NB4 (cell line): ENCODE data around the gene SLC4A2.
A peak's percentile ranks its signal among the peaks of the same experiment; 100 is the strongest.

Experiments used
- DNase-seq: peaks from one replicate; pipeline ENCODE4 v3.0.0; 2010; ENCODE audit warnings: low read depth
- H3K4me3 ChIP-seq: one replicate; pipeline ENCODE4 v1.5.1; 2011; ENCODE audit warnings: mild to moderate bottlenecking, low read depth, low read length, moderate library complexity
- MYC ChIP-seq: IDR thresholded peaks from 2 replicates; pipeline ENCODE4 v1.6.1; 2011; ENCODE audit warnings: low read depth, low read length
- POLR2A ChIP-seq: IDR thresholded peaks from 2 replicates; pipeline ENCODE4 v1.6.1; 2011; ENCODE audit warnings: mild to moderate bottlenecking; ENCODE audit not compliant: insufficient read length; ENCODE audit errors: extremely low read depth
- TF ChIP-seq, protein P1 (sequence below): IDR thresholded peaks from one replicate; pipeline ENCODE4 v1.5.1; 2012; ENCODE audit warnings: low read depth, low read length
- TF ChIP-seq, protein P2 (sequence below): IDR thresholded peaks from 2 replicates; pipeline ENCODE4 v1.6.1; 2011; ENCODE audit warnings: low read depth, low read length

SLC4A2 gene

DNA sequence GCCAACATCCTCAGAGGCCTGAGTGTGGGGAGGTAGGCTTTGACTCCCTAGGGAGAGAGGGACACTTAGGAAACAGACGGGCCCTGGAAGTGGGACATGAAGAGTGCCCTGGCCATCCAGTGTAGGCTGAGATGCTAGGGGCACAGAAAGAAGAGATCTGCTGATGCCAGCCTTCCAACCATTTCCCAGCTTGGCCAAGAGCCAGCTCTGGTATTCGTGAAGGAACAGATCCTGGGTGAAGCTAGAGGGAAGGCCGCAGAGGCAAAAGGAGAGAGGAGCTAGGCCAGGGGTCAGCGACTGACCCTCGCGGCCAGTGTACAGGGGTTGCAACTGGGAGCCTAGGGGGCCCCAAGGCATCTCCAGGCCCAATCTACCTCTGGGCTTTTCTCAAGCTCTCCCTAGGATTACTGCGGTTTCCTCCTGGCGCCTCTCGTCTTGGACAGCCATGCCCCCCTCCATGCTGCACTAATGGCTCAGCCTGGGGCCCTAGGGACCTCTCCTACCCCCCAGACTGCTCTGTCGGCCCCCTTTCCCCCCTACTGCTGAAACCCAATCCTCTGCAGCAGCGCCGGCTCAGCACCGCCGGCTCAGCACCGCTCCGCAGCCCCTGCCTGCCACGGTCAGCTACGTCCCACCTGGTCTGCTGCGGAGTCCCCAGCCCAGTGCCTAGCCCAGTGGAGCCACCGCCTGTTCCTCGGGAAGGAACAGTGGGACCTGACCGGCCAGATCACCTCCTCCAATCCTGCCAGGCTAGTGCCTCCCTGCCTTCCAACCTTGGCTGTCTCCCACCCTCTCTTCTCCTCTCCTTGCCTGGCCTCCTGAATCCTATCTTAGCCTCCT lies 11.2 kb upstream of the SLC4A2 start, which contains the start of gene ASIC3:
ASIC3 (plus strand) TSS at position 556 of the 840 bp plus-strand sequence. CDS start 355 bp downstream, outside the sequence.
- no peak for DNase-seq
- TF ChIP-seq, protein P1, sequence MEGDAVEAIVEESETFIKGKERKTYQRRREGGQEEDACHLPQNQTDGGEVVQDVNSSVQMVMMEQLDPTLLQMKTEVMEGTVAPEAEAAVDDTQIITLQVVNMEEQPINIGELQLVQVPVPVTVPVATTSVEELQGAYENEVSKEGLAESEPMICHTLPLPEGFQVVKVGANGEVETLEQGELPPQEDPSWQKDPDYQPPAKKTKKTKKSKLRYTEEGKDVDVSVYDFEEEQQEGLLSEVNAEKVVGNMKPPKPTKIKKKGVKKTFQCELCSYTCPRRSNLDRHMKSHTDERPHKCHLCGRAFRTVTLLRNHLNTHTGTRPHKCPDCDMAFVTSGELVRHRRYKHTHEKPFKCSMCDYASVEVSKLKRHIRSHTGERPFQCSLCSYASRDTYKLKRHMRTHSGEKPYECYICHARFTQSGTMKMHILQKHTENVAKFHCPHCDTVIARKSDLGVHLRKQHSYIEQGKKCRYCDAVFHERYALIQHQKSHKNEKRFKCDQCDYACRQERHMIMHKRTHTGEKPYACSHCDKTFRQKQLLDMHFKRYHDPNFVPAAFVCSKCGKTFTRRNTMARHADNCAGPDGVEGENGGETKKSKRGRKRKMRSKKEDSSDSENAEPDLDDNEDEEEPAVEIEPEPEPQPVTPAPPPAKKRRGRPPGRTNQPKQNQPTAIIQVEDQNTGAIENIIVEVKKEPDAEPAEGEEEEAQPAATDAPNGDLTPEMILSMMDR, result no peak
- TF ChIP-seq MYC, result no peak
- no peak for TF ChIP-seq POLR2A
- TF ChIP-seq, protein P2, sequence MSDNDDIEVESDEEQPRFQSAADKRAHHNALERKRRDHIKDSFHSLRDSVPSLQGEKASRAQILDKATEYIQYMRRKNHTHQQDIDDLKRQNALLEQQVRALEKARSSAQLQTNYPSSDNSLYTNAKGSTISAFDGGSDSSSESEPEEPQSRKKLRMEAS, result no peak
- H3K4me3 ChIP-seq, result no peak within 1 kb of the TSS

DNA sequence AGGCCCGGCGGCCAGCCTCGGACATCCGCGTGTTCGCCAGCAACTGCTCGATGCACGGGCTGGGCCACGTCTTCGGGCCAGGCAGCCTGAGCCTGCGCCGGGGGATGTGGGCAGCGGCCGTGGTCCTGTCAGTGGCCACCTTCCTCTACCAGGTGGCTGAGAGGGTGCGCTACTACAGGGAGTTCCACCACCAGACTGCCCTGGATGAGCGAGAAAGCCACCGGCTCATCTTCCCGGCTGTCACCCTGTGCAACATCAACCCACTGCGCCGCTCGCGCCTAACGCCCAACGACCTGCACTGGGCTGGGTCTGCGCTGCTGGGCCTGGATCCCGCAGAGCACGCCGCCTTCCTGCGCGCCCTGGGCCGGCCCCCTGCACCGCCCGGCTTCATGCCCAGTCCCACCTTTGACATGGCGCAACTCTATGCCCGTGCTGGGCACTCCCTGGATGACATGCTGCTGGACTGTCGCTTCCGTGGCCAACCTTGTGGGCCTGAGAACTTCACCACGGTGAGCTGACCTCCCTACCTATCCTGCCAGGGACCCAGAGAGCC lies 10.4 kb upstream of the SLC4A2 start:
- H3K4me3 ChIP-seq, result no peak overlapping the region
- DNase-seq, result no peak
- TF ChIP-seq, protein P2, result no peak
- TF ChIP-seq MYC (no peak), POLR2A (no peak)
- TF ChIP-seq, protein P1, result no peak

DNA sequence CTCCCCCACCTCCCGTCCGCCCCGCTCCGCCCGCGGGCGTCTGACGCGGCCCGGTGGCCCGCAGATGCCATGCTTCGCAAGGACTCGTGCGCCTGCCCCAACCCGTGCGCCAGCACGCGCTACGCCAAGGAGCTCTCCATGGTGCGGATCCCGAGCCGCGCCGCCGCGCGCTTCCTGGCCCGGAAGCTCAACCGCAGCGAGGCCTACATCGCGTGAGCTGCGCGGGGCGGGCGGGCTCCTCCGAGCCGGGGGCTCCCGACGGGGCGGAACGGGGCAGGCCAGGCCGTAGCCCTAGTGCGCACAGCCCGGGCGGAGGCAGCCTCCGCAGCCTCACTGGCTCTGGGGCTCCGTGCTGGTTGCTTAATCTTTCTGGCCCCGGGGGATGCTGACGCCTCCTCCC lies 8.3 kb upstream of the SLC4A2 start:
- DNase-seq, result peak; percentile 90
- no peak overlapping the region for H3K4me3 ChIP-seq

DNA sequence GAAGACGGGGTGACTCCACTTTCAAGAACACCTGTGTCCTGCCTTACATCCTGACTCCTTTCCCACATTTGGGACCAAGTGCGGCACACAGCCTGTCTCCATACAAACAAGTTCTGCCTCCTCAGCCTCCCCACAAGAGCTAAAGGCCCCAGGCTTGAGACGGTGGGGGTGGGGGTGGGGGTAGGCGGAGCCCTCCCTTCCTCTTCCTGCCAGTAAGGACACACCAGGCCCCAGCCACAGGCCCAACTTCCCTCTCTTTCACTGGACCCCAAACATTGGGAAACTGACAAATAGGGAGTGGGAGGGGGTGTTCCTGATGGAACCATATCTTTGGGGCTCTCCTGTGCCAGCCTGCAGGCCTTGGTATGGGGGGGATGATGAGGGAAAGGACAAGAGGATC lies 6.3 kb upstream of the SLC4A2 start:
- TF ChIP-seq MYC (no peak), POLR2A (no peak)
- TF ChIP-seq, protein P1, result no peak
- TF ChIP-seq, protein P2, result no peak
- DNase-seq, result peak; percentile 80
- no peak overlapping the region for H3K4me3 ChIP-seq

More for the DNA sequence above, 8.3 kb upstream of the SLC4A2 start:
- TF ChIP-seq POLR2A (no peak), MYC (peak; percentile 90)
- TF ChIP-seq, protein P1, result no peak
- TF ChIP-seq, protein P2, result peak; percentile 93

DNA sequence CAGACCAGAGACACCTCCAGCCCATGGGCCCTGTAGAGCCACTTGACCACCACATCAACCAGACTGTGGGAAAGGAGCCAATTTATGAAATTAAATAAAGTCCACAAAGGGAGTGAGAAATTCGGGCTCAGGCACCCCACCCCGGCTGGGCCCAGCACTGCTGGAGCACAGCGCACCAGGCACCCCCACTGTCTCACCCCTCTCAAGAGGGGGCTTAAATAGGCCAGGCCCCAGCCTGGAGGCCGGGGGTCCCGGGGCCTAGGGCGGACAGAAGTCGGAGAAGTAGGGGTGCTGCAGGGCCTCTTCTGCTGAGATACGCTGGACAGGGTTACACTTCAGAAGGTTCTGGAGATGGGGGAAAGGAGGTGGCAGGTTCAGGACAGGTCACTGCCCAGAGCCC lies 5.6 kb upstream of the SLC4A2 start:
- DNase-seq, result no peak
- TF ChIP-seq MYC, result no peak
- TF ChIP-seq, protein P1, result no peak
- TF ChIP-seq, protein P2, result no peak
- no peak for TF ChIP-seq POLR2A
- no peak overlapping the region for H3K4me3 ChIP-seq
